ENCODE data around the gene GRIA1.

GRCh38 chr5:153476767-153477166 is 13.7 kb upstream of the GRIA1 start:
- TF ChIP-seq, protein P1, sequence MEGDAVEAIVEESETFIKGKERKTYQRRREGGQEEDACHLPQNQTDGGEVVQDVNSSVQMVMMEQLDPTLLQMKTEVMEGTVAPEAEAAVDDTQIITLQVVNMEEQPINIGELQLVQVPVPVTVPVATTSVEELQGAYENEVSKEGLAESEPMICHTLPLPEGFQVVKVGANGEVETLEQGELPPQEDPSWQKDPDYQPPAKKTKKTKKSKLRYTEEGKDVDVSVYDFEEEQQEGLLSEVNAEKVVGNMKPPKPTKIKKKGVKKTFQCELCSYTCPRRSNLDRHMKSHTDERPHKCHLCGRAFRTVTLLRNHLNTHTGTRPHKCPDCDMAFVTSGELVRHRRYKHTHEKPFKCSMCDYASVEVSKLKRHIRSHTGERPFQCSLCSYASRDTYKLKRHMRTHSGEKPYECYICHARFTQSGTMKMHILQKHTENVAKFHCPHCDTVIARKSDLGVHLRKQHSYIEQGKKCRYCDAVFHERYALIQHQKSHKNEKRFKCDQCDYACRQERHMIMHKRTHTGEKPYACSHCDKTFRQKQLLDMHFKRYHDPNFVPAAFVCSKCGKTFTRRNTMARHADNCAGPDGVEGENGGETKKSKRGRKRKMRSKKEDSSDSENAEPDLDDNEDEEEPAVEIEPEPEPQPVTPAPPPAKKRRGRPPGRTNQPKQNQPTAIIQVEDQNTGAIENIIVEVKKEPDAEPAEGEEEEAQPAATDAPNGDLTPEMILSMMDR (IDR thresholded peaks at IDR 0.05): no peak
- TF ChIP-seq EZH2 (IDR thresholded peaks at IDR 0.05): no peak

Measured in neural progenitor cell (in vitro differentiated cells).